HG03103 (cell line): ENCODE measurements around the gene RBPJL.

Experiments
- ATAC-seq: cut with Tn5 transposase; IDR thresholded peaks from one replicate; pipeline ENCODE4 v1.9.1; 2021; ENCODE audit warnings: low read depth; ENCODE audit not compliant: unreplicated experiment

RBPJL gene

DNA sequence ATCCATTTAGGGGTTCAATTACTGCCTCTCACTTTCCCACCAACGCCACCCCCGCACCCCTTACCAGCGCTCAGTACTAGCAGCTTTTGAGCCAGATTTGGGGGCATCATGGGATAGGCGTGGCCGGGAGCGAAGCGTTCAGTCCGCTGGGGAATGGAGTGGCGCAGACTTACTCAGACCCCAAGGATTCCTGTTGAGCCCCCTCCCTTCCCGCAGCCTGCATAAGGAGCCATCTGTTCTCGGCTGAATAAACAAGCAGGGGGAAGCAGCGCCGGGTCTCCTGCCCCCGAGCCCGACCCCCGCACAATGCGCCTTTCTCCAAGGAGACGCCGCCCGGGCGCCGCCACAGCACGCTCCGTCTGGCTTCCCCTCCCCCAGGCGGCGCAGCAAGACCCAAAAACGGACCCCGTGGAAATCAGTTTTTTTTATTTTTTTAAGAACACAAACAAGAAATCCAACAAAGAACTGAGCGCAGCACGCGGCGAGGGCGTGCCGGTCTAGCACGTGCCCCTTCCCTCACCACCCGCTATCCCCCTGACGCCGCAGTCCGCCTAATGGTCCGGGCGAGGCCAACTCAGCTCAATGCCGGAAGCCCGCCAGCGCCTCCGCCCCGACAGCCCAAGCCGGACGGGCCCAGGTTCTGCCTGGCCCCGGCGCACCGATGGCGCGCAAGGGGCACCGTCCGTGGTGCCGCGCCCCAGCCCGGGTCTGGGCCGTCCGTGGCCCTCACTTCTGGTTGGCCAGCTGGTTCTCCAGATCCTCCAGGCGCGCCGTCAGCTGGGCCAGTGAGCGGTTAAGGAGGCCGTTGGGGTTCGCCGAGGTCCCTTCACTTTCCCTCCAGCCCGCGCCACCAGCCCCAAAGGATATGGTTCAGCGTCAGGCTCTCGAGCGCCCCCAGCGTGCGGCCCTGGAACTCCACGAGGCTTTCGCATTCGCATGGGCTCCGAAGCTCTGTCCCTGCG, 13.3 kb upstream of the RBPJL start:
- ATAC-seq = peak; percentile 63

GRCh38 chr20:45294003-45294368, 12.7 kb upstream of the RBPJL start:
- ATAC-seq = no peak

GRCh38 chr20:45294659-45295058, 12.0 kb upstream of the RBPJL start:
- ATAC-seq = no peak

DNA sequence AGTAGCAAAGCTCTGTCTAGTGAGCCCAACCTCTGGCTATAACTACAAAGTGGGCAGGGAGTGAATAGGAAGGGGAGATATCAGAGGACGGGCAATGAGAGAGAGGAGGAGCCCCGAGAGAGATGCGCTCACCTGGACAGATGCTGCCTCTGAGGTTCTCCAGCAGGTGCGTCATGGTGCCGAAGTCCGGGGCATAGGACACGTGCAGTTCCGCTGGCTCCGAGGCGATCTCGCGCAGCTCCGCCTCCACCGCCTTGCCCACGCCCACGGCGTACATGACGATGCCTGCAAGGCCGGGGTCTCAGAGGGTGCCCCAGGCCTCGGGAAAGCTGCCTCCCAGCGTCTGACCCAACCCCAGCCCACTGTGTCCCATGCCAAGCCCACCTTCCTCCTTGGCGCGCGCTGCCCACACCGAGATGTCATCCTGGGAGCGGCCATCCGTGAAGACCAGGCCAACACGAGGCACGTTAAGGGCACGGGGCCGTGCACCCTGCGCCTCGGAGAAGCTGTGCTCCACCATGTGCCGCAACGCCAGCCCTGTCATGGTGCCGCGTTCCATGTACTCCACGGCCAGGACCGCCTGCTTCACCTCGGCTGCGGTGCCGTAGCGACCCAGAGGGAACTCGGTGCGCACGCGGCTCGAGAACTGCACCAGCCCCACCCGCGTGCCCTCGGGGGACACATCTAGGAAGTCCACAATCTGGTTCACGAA, 8.7 kb upstream of the RBPJL start:
- no peak for ATAC-seq

DNA sequence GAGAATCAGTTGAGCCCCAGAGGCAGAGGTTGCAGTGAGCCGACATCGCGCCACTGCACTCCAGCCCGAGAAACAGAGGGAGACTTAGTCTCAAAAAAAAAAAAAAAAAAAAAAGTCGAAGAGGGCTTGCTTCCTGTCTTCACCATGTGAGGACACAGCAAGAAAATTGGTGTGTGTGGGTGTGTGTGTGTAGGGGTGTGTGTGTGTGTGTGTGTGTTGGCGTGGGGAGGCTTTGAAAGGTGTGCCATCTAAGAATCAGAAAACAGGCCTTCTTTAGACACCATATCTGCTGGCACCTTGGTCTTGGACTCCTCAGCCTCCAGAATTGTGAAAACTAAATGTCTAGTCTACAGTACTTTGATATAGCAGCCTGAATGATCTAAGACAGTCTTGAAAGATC, 6.9 kb upstream of the RBPJL start:
- ATAC-seq = no peak

DNA sequence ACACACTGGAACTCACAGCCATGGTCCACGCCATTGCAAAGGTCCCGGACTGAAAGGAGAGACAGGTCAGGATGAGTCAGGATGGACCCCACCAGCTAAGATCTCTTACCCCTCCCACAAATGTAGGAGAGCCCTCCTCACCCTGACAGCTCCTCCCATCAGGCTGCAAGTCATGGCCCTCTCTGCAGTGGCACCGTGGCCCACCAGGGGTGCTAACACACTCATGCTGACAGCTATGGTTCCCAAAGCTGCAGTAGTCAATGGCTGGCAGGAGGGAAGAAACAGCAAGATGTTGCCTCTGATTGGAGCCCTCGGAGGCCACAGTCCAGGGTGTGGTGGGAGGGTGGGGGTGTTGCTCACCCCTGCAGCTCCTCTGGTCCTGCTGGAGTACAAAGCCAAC, 5.7 kb upstream of the RBPJL start:
- peak; percentile 68 for ATAC-seq

DNA sequence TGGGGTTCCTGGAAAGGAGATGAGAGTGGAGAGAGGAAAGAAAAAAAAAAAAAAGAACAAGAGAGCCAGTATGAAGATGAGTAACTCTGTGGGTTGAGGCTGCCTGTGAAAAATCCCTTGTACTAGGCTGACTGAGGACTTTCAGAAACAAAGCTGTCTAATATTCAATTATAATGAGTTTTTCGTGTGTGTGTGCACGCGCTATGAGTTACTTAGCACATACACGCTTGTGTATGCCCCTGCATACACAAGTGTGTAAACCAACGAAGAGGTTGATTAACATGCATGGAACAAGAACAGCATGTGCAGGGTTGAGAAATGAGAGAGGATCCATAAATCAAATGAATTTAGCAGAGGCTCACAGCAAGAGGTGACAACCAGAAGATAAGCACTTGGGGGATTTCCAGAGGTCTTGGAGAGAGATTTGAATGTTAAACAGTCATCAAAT, 4.8 kb upstream of the RBPJL start:
- no peak for ATAC-seq

DNA sequence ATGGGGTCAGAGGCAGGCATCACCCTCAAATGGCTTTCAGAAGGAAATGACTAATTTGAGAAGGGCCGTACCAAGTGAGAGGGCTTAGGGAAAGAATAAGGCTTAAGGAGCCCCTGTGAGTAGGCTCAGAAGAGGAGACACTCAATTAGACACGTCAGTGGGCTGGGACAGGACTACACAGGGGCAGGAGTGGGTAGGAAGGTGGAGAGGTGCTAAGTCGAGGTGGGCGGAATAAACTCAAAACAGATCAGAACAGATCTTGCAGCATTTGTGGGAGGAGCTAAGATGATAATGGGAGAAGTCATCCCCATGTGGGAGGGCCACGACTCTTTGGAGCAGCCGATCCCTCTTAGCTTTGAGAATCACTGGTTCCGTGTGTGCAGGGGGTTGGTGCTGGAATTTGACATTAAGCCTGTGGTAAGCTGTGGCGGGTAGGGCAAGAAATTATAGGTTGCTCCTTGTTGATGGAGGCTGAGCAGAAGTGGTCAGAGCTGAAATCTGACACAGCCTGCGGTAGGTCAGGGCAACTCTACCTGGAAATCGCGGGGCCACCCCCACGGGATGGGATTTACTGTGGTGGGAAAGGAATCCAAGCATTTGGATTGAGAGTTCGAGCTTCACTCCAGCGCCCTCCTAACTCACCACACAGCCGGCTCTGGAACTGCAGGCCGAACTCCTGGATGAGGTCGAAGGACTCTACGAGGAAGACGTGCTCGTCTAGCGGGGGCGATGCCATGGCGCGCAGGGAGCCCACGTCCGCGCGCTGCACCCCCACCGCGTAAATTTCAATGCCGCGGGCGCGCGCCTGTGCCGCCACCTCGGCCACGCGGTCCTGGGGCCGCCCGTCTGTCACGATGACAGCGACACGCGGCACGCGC, 2.8 kb upstream of the RBPJL start:
- no peak for ATAC-seq

DNA sequence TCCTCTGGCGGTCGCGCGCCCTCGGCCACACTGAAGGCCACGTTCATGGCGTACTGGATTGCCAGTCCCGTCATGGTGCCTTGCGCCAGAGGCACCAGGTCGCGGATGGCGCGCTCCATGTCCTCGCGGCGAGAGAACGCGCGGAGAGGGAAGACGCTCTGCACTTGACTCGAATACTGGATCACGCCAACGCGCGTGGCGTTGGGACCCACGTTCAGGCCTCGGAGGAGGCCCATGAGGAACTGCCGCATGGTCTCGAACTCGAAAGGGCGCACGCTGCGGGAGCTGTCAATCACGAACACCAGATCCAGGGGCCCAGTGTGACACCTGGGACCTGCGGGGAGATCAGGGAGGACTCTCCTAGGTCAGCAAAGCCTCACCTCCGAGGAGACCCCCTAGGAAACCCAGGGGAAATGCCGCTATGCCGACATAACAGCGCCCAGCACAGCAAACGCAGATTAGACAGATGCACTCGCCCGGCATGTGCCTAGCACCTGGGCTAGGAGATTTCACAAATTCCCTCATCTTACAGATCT, 2.1 kb upstream of the RBPJL start:
- no peak for ATAC-seq

- no peak for ATAC-seq
These were observed 1.4 kb upstream of the RBPJL start for GRCh38 chr20:45305262-45305661.

DNA sequence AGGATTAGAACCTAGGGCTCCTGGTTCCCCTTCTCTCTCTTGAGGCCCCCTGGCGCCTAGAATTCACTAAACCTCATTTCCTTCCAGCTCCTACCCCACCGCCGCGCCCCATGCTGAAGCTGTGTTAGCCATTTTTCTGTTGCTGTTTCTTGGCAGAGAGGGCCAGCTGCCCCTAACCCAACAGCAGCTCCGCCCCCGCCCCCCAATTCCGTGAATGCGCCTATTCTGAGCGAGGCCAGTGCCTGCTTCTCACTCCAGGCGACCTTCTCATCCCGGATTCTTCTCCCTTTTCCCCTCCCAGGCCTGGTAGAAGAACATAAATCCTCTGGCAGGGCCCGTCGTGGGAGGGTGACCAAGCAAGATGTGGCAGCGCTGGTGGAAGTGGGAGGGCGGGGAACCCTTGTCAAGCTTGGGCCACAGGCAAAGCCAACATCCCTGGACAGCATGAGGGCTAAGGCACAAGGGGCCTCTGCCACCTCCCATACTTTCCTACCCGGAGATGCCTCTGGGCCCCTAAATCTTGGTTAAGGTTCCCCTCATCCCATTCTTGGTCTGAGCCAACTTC, 518 bp downstream of the RBPJL start:
- no peak for ATAC-seq

DNA sequence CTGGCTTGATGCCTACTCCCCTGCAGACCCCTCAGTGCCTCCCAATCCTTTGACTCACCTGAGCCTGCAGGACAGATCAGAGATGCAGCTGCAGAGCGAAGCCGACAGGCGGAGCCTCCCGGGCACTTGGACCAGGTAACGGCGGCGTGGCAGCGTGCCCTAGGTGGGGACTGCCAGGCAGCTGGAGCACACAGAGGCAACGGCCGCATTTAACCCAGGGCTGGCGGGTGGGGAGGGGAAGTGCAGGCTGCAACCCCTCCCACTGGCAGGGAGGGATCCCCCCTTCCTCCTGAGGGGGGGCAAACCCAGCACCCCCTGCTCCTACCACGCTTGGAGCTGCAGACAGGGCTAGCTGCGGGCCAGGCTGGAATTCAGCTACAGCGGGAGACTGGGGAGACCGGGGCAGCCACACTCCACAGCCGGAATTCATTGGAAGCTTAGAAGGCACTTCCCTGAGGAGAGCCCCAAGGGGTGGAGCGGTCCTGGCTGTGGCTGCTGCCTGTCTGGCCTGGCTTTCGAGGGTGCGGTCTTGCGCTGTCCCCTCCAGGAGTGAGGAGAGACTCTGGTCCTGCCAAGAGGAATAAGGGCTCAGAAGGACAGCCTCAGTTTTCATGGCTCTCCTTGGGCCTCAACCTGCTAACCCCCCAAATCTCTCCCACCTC, 1.6 kb downstream of the RBPJL start, which contains the start of gene MATN4:
Gene MATN4, minus strand, starts transcription at position 183 of the 662 bp plus-strand sequence. CDS start 2,717 bp downstream, outside the sequence.
- no peak for ATAC-seq

- no peak for ATAC-seq
These were observed 2.4 kb downstream of the RBPJL start for GRCh38 chr20:45309075-45309474.

GRCh38 chr20:45311589-45312211, 5.1 kb downstream of the RBPJL start:
- ATAC-seq = no peak

DNA sequence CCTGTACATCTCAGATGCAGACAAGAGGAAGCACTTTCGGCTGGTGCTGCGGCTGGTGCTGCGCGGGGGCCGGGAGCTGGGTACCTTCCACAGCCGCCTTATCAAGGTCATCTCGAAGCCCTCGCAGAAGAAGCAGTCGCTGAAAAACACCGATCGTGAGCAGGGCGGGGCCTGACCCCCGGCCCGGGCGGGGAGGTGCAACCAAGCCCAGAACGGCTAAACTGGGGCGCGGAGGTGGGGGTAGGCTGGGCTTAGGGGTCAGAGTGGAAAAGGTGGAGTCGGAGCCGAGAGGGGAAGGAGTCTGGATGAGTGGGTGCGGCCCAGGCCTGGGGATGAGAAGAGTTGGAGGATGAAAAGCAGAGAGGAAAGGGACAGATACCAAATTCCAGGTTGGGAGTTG, 5.6 kb downstream of the RBPJL start:
- no peak for ATAC-seq

GRCh38 chr20:45313065-45313695, 6.5 kb downstream of the RBPJL start:
- no peak for ATAC-seq

DNA sequence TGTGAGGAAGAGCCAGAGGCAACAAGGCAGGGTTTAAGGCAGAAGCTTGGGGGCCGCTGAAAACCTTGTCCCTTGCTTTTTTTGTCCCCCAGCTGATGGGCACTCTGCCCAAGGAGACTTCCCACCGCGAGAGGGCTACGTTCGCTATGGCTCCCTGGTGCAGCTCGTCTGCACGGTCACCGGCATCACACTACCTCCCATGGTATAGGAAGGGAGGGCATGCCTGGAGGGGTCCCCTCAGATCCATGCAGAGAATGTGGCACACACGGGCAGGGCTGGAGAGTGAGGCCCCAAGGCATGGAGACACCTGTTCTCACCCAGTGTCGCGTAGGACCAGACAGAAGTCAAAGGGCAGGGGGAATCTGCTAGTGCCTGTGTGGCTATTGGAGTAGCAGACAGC, 7.3 kb downstream of the RBPJL start:
- ATAC-seq = no peak

DNA sequence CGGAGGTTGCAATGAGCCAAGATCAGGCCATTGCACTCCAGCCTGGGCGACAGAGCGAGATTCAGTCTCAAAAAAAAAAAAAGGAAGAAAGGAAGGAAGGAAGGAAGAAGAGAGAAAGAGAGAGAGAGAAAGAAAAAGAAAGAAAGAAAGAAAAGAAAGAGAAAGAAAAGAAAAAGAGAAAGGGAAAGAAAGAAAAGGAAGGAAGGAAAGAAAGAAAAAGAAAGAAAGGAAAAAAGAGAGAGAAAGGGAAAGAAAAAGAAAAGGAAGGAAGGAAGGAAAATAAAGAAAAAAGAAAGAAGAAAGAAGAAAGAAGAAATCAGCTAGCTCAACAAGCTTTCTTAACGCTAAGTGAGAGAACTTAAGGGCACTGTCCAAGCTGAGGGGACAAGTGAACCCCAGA, 9.0 kb downstream of the RBPJL start:
- no peak for ATAC-seq
